GM21526 (cell line): ENCODE results near the gene TMED5.

Experiments
- ATAC-seq: cut with Tn5 transposase; IDR thresholded peaks from one replicate; pipeline ENCODE4 v1.9.1; 2021; ENCODE audit warnings: moderate library complexity; ENCODE audit not compliant: unreplicated experiment, low FRiP score

Gene TMED5

DNA sequence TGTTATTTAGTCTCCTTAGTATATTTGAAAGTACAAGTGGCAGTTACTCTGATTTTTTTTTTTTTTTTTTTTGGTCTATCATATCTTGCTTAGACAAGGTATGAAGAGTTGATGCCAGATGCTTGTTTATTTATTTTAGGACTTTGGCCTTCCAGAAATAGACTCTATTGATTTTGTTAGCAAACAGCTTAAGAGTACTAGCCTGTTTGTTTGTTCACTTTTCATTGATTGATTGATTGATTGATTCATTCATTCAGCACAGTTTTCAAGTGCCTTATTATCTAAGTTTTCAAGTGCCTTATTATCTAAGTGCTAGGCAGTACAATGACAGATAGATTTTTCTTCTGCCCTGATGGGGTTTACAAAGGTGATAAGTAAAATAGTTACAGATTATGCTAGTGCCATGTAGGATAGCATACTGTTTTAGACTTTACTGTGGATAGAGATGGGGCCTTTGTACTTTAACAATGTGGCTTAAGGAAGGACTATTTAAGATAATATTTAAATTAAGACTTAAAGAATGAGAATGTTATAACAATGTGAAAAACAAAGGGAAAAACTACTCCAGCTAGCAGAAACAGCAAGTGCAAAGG, 50.6 kb downstream of the TMED5 start:
- ATAC-seq: no peak

- ATAC-seq: no peak
Measured at GRCh38 chr1:93124556-93125355, 55.5 kb downstream of the TMED5 start.

DNA sequence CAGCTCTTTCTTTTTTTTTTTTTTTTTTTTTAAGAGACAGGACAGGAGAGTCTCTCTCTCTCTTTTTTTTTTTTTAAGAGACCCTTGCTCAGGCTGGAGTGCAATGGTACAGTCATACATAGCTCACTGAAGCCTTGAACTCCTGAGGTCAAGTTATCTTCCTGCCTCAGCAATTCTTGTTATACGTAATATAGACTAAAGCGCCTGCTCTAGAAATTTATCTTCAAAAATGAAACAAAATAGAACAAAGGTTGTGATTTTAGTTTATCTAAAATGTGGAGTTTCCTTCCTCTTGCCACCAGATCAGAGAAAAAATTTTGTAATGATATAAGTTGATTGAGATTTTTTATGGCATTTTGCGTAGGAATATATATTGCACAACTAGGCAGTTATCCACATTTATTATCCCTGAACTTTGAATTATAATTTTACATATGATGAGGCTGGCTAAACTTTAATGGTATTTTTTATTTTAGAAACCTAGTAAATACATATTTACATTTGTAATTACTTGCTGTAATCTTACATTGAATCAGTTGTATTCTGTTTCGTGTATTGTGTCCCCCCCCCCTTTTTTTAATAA, 56.9 kb downstream of the TMED5 start:
- ATAC-seq: no peak

DNA sequence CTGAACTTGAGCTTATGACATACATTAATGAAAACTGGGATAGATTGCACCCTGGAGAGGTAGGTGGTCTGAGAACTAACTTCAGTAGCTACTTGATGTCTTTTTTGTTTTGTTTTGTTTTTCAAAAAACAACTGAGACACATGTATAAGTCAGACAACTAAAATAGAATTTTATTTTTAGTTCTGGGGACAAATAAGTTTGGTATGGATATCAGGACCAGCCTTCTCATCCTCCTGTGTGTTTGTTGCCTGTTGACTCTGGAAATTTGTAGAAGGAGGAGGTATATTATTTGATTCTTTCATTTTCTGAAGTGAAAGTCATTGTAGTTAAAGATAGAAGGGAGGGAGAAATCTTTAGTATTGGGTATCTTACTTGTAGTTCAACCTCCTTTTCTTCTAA, 59.6 kb downstream of the TMED5 start:
- no peak for ATAC-seq

DNA sequence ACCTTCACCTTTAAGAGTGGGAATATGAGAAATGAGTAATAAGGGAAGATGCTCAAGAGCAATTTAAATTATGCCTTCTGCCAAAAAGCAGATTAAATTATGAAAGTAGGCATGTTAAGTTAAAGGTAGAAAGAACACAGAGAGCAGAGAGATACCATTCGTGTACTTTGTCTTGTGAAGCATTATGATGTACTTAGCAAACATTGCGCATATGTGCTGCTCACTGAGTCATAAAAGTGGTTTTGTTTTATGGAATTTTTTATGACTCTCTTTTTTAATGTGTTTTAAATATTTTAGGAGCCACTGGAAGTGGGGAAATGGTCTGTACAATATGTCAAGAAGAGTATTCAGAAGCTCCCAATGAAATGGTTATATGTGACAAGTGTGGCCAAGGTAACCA, 65.8 kb downstream of the TMED5 start:
- ATAC-seq: no peak

DNA sequence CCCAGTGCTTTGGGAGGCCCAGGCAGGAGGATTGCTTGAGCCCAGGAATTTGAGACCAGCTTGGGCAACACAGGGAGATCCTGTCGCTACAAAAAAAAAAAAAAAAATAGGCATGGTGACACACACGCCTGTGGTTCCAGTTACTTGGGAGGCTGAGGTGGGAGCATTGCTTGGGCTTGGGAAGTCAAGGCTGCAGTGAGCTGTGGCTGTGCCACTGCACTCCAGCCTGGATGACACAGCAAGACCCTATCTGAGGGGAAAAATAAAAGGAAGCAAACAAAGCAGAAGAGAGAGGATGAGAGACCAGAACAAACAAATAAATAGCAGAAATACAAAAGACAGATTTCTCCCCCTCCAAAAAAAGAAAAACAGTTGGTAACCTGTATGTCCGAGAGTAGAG, 67.1 kb downstream of the TMED5 start:
- no peak for ATAC-seq

DNA sequence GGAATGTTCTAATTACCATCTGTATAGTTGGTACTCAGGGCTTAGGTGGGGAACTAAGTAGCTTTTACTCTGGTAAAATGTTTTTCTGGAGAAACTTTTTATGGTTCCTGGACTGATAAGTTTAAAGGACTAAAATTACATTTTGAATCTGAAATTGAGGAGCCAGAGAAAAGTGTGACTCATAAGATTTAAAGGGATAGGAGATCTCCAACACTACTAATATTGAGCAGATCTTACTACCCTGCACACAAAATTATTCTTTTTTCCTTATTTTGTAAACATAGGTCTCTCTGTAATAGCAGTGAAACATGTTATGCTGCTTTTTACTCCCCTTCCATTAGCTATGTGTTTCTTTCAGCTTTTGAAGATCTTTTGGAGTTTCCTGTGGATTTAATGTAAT, 68.7 kb downstream of the TMED5 start:
- ATAC-seq: no peak

DNA sequence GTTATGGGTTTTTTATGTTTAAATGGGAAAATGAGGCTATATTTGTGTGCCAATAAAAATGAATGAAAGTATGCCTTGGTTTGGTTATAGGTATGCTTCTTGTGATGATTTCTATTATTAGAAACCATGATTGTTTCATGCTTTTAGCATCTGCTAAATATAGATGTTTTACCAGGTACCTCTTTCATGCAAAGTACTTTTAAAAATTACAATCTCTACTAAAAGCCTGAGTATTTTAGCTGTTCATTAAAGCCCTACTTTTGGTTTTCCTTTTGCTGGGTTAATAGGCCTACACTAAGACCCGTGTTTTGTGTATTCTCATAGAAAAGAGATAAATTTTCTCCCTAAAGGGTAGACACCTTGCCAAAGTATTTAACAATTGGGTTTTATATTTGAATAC, 69.1 kb downstream of the TMED5 start:
- ATAC-seq: no peak

DNA sequence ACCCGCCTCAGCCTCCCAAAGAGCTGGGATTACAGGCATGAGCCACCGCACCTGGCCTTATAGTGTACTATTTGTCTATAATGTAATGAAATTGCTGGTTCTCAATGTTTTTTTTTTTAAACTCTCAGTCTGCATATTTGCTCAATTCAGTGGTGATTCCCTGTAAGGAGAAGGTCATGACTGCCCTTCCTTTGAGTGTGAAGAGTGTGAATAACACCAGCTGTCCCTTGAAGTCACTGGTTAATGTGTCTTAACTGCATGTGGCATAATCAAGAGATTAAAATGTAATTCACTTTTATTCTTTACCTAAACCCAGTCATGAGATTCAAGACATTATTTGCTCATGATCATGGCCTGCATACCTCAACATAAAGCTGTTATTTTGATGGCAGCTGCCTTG, 70.6 kb downstream of the TMED5 start:
- no peak for ATAC-seq

GRCh38 chr1:93108335-93108734, 71.9 kb downstream of the TMED5 start:
- ATAC-seq: no peak

- ATAC-seq: no peak
Measured at GRCh38 chr1:93107395-93107794, 72.8 kb downstream of the TMED5 start.

DNA sequence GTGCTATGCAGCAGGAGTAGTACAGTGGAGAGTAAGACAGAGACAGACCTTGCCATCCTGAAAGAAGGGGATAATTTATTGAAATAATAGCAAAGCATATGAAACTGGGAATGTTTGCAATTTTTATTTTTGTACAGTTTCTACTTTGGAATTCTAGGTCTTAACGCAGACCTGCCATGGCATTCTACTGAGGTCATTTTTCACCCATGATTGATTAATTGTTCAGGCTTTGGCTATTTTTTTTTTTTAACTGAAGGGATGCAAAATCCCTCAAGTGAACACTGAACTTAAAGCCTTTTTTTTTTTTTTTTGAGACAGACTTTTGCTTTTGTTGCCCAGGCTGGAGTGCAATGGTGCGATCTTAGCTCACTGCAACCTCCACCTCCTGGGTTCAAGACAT, 74.0 kb downstream of the TMED5 start:
- no peak for ATAC-seq

- no peak for ATAC-seq
Measured at GRCh38 chr1:93102142-93102541, 78.1 kb downstream of the TMED5 start.
